HFF-Myc (cell line): ENCODE results near the gene RAC3.
A peak's percentile ranks its signal among the peaks of the same experiment; 100 is the strongest.

Source experiments
- DNase-seq: peaks from one replicate; pipeline ENCODE4 v3.0.0-alpha.2; 2011; ENCODE audit warnings: low read depth; ENCODE audit errors: extremely low read depth
- H3K4me3 ChIP-seq: replicated peaks from 2 replicates; pipeline ENCODE4 v1.5.1; 2011; ENCODE audit warnings: low read depth, mild to moderate bottlenecking, control low read depth, low read length
- TF ChIP-seq, protein P1 (sequence below): IDR thresholded peaks from 2 replicates; pipeline ENCODE4 v1.5.1; 2012; ENCODE audit warnings: mild to moderate bottlenecking, low read depth, low read length, control low read depth; ENCODE audit errors: missing control alignments

RAC3 gene

DNA sequence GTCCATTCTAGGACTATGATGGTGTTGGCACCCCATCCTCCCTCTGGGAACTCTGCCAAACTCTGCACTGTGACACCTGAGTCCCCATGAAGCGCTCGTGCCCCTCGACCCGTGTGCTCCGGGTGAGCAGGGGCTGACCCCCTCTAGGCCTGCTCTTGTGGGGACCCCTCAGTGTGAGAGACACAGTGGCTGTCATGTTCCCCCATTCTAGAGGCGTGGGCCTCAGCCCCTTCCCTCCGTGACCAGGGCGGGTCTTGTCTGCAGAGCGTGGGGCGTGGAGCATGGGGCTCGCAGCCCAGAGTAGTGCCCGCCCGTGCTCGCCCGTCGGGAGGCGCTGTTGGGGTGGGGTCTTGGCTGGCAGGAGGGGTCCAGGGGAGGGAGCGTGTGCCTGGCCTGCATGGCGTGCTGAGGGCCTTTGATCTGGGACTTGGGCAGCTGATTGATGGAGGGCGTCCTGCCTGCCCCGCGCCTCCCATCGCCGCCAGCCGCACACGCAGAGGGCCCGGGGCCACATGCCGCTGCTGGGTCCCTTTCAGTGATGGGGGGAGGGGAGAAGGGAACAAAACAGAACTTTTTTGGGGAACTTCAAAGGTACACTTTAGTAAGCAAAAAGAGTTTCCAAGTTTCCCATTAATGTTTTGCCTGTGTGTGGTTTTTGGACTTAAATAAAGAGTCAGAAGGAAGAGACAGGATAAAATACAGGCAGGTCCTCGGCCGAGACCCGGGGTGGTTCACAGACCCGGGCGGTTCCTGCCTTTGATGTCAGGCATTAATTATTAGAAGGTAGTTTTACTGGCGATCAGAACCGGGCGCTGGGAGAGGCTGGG lies 31.3 kb upstream of the RAC3 start:
- no peak for DNase-seq
- no peak overlapping the region for H3K4me3 ChIP-seq
- TF ChIP-seq, protein P1, sequence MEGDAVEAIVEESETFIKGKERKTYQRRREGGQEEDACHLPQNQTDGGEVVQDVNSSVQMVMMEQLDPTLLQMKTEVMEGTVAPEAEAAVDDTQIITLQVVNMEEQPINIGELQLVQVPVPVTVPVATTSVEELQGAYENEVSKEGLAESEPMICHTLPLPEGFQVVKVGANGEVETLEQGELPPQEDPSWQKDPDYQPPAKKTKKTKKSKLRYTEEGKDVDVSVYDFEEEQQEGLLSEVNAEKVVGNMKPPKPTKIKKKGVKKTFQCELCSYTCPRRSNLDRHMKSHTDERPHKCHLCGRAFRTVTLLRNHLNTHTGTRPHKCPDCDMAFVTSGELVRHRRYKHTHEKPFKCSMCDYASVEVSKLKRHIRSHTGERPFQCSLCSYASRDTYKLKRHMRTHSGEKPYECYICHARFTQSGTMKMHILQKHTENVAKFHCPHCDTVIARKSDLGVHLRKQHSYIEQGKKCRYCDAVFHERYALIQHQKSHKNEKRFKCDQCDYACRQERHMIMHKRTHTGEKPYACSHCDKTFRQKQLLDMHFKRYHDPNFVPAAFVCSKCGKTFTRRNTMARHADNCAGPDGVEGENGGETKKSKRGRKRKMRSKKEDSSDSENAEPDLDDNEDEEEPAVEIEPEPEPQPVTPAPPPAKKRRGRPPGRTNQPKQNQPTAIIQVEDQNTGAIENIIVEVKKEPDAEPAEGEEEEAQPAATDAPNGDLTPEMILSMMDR = no peak

DNA sequence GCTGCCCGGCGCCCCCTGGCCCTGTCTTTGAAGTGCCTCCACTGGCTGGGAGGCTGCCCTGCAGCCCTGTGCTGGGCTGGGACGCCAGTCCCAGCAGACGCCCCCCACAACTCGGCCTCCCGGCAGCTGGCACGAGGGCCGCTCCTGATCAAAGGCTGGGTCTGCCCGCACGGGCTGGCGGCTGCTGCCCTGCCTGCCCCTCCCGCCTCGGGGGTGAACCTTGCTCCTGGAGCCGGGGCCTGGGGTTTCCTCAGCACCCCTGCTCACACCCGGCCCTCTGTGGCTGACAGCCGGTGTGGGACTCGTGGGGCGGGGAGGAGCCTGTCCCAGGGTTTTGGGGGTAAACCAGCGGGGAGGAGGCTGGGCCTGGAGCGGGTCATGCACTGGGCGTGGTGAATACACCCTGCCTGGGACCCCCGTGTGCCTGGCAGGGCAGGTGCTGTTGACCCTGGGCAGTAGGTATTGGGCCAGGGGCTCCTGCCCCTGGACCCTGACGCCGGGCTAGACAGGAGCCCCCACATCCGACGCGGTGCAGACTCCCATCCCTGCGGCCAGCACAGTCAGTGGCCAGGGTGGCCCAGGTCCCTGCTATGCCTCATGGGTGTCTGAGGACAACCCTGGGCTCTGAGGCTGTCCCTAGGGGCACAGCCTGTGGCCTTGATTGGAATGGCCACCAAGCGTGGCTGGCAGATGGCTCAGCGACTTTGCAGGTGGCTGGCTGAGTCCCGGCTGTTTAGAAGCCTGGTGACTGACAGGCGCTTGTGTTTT lies 30.5 kb upstream of the RAC3 start:
- no peak for DNase-seq

DNA sequence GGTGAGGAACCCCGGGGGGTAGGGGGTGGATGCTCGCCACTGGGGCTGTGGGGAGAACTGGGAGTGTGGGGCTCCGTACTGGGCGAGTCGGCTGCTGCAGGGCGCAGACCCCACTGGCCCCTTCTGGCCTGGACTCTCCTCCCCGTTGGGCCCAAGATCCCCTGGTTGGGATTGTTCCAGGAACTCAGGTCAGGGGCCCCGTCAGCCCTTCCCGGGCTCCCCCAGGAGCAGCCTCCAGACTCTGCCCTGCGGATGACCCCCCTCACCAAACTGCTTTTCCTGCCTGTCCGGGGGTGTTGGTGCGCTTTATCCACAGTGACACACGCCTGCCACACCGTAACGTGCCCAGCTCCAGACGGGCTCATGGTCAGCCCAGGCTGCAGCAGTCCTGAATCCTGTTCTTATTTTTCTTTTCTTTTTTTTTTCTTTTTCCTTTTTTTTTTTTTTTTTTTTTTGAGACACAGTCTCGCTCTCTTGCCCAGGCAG lies 29.9 kb upstream of the RAC3 start:
- no peak for DNase-seq
- no peak overlapping the region for H3K4me3 ChIP-seq
- TF ChIP-seq, protein P1 = no peak

More for the DNA sequence above, 30.5 kb upstream of the RAC3 start:
- no peak overlapping the region for H3K4me3 ChIP-seq
- TF ChIP-seq, protein P1 = no peak

DNA sequence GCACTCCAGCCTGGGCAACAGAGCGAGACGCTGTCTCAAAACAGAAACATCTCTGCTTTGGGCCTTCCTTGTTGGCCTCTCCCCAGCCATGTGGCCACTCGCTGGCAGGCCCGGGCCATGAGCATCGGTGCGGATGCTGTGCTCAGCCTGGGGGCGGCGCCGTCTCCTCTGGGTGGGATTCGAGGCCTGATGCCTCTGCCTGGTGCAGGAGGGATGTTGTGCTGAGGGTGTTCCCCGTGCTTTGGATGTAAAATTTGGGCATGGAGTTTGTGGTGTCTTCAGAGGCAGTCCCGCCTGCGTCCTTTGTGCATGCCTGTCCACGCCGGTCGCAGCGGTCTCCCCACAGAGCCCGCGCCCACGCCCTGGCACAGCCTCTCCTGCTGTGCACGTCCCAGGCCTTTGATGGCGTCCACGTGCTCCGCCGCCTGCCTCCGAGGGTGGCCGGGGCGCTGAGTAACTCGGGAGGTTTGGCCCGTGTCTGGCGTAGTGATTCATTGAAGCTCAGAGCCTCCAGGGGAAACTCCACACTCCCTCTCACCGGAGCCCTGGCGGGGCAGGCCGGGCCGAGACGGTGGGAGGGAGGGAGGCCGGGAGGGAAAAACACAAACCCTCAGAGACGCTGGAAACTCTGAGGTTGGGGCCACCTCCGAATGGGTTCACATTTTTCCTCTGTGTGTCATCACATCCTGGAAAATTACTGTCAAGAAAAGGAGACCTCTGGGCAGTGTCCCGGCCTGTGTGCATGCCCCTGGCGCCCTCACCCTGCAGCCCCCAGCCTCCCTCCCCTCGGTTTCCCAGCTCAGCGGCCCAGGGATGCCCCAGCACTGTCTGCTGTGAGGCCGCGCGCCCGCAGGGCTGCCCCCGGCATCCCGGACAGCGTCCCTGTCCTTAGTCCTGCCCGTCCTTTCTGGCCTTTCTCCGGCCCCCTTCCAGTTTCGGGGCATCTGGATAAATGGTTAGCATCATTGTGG lies 27.8 kb upstream of the RAC3 start:
- no peak overlapping the region for H3K4me3 ChIP-seq
- DNase-seq = peak; percentile 81
- TF ChIP-seq, protein P1 = no peak

DNA sequence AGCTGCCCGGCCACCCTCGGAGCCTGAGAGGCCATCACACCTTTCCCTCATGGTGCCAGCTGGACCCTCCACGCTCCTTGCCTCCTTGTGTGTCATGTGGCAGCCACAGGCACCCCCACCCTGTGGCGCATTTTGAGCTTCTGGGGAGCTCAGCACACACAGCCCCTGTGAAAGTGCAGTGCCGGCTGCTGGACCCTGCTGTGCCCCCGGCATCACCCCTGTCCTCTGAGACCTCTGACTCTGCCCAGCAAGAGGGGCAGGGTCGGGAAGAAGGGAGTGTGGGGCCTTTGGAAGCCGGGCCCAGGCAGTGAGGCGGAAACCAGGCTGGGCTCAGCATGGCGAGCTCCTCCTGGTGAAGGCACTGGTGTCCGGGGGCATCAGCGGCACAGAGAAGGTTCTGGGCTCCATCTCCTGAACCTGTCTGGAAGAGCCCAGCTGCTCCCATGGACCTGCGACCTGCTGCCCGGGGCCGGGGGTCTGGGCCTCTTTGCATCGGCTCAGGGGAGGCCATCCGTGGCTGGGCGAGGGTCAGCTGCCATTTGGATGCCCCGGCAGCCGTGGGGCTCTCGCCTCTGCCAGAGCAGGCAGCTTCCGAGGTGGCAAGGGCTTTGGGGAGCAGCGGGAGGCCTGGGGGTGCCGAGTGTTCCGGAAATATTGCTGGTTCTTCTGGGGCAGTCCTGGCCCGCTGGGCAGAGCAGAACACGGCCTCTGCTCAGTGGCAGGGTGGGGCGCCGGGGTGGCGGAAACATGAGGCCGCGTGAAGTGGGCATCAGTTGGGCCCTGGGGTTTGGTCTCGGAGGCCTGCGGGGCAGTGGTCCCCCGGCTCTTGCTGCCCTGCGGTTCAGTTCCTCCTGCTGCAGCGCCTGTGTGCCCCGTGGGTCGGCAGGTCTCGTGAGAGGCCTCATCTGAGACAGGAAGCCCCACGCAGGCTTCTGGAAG lies 26.7 kb upstream of the RAC3 start:
- no peak overlapping the region for H3K4me3 ChIP-seq
- TF ChIP-seq, protein P1 = no peak
- DNase-seq = no peak
